HTERT RPE-1 (cell line): ENCODE measurements around the gene ZSWIM2.
"Not testable (repeated sequence)": the region's sequence is repeated elsewhere in the genome, so short reads cannot be mapped to it uniquely, and the experiment has no call there.

Experiments
- in situ Hi-C: fragments of 300-500 bp; cut with MboI; formaldehyde crosslinking; loops from 4 replicates; pipeline ENCODE4 v1.14.3; 2020; ENCODE audit warnings: low sequenced_read_pairs

ZSWIM2 gene

GRCh38 chr2:186852508-186852907 lies 3.5 kb upstream of the ZSWIM2 start:
- in situ Hi-C loops: no loop called here

DNA sequence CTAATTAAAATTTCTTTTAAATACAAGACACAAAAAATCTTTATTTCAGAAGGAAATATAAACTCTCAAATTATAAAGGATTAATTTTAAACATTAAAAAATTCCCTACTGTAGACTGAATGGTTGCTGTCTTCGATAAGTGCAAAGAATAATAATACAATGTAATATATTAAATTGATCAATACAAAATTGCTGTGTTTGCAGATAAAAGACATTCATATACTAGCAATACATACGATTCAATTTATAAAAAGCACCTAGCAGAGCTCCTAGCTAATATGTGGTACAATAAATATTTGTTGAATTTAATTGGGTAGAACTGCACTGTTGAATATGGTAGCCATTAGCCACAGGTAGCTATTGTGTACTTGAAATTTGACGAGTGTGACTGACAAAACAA lies 6.6 kb downstream of the ZSWIM2 start:
- in situ Hi-C loops: no loop called here

DNA sequence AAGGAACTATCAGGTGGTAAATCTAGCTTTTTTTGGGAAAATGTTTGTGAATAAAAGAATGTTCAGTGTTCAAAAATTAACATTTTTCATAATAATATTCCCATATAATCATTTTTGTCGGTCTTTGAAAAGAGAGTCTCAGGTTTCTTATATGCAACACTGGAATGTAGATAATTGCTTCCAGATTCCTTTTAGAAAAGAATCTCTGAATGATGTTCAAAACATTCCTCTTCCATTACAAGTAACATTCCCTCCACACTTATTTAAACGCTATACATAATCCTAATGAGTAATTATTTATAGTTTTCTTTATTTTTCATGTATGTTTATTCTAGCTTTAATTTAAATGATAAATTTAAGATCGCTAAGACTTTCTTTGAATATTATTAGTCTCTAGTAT lies 7.0 kb downstream of the ZSWIM2 start:
- in situ Hi-C loops: no loop called here

- in situ Hi-C loops: no loop called here
Observed at GRCh38 chr2:186835628-186836027, 13.3 kb downstream of the ZSWIM2 start.

DNA sequence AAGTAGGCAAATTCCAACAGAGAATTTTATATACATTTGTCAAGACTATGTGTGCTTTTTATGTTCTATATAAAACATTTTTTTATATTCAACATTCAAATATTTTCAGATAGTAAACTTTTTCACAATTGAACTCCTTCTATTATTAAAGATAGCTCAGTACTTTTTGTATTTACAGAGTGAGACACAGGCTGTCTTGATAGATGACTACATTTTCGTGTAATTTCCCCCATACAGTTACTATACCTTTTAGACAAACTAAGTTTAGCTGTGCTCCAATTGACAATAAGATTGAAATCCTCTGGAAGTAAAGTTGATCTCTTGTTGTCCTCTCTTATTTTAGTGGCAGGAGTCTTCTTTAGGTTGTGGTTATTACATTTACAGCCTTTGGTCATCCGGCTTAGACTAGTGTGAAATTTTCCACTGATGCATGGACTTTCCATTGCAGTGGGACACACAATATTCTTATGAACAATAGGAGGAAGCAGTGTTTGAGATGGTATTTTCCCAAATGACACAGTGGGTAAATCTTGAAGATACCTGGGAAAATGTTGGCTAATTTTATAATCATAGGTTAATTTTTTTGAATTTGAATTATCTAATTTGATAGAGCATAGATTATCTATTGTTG lies 21.0 kb downstream of the ZSWIM2 start:
- in situ Hi-C loops: no loop called here

- in situ Hi-C loops: no loop called here
Observed at GRCh38 chr2:186827411-186827810, 21.6 kb downstream of the ZSWIM2 start.

GRCh38 chr2:186822323-186822722 lies 26.6 kb downstream of the ZSWIM2 start:
- in situ Hi-C loops: no loop called here

DNA sequence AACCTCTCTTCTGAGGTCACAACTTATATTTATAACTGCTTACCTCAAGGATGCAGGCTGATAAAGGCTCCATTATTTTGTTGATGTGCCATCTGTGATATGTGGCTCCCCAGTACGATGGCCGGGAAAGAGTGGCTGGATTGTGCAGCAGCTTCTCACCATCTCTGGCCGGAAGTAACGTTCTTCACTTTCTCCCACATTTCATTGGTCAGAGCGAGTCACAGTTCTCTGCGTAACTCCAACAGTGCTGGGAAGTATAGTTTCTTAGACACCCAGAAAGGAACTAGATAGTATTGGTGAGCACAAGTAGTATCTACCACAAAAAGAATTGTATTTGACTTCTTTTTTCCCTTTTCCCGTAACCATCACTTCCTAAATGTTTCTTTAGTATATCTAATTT lies 28.7 kb downstream of the ZSWIM2 start:
- in situ Hi-C loops: no loop called here

DNA sequence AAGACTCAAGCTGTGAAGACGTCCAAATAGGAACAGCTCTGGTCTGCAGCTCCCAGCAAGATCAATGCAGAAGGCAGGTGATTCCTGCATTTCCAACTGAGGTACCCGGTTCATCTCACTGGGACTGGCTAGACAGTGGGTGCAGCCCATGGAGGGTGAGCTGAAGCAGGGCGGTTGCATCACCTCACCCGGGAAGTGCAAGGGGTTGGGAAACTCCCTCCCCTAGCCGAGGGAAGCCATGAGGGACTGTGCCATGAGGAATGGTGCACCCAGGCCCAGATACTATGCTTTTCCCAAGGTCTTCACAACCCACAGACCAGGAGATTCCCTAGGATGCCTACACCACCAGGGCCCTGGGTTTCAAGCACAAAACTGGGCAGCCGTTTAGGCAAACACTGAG lies 37.2 kb downstream of the ZSWIM2 start:
- in situ Hi-C loops: not testable (repeated sequence)

DNA sequence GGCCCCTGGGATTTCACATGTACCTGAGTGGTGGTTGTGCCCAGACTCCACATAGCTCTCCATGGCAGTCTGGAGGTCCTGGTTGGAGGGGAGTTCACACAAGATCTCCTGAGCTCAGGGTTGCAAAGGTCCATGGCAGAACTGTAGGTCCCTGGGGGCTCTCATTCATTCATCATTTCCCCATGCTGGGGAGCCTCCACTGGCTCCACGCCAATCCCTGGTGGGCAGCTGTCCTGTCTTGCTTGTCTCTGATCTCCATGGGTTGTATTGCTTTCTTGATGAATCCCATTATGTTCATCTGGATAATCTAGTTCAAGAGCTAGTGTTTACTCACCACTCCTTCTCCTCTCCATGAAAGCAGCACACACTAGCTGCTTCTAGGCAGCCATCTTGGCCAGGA lies 42.4 kb downstream of the ZSWIM2 start:
- in situ Hi-C loops: no loop called here

GRCh38 chr2:186798604-186799003 lies 50.4 kb downstream of the ZSWIM2 start:
- in situ Hi-C loops: not testable (repeated sequence)

DNA sequence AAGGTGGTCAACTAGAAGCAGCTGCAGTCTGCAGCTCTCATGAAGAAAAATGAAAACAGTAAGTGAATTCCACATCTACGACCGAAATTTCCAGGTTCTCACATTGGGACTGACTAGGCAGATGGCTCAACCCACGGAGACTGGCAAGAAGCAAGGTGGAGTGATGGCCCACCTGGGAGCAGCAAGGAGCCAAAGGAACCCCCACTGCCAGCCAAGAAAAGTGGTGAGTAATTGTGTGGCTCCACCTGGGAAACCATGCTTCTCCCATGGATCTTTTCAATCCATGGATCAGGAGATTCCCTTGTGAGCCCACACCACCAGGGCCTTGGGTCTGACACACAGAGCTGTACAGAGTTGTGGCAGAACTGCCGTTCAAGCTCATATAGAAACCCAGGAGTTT lies 64.0 kb downstream of the ZSWIM2 start:
- in situ Hi-C loops: no loop called here

DNA sequence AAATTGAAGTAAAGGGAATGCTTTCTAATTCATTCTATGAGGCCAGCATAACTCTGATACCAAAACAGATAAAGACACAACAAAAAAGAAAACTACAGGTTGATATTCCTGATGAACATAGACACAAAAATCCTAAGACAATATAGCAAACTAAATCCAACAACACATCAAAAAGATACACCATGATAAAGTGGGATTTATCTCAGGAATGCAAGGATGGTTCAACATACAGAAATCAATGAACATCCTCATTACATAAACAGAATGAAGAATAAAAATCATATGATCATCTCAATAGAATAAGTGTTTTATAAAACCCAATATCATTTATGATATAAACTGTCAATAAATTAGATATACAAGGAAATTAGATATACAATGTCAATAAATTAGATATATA lies 65.7 kb downstream of the ZSWIM2 start:
- in situ Hi-C loops: no loop called here

DNA sequence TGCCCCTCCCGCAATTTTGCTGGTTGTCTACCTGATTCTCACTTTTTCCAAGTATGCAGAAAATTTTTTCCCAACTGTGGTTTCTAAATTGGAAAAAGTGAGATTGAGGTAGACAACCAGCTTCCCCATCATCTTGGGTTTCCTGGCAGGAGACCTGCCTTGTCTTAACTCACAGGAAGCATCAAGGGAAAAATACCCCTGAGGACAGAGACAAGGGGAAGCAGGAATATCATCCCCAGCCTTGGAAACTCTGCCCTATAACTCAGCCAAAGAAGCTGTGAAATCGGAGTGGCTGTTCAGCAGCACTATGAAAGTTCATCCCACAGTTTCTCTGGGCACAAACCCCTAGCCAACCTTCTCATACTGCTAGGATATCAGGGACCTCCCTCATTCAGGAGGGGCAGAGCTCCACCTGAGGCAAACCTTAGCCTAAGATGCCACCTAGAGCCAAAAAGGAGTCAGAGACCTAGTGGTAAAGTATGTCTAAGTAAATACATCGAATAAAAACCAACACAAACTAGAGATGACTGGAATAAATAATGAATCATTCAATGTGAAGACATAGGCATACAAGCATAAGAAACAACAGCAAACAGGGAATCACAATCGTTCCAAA lies 68.2 kb downstream of the ZSWIM2 start:
- in situ Hi-C loops: no loop called here
